Activated naive CD8-positive, alpha-beta T cell treated with anti-CD3 and anti-CD28 coated beads for 36 hours (primary cell): ENCODE data around the gene TRANK1. TPM values are rescaled to one million over a fixed set of nuclear protein-coding genes. Genes with fewer than 3 reads are reported as not detected.
"Not testable (repeated sequence)": the region's sequence is repeated elsewhere in the genome, so short reads cannot be mapped to it uniquely, and the experiment has no call there.

ENCODE experiments used
- DNase-seq: peaks from one replicate; pipeline ENCODE4 v3.0.0; 2021
- H3K27ac Mint-ChIP-seq: one replicate; pipeline ENCODE4 v1.8.0; 2022; ENCODE audit warnings: mild to moderate bottlenecking, moderate library complexity, mixed read lengths
- H3K27me3 Mint-ChIP-seq: one replicate; pipeline ENCODE4 v1.8.0; 2022; ENCODE audit warnings: mild to moderate bottlenecking, mixed read lengths
- H3K36me3 Mint-ChIP-seq: one replicate; pipeline ENCODE4 v1.8.0; 2021; ENCODE audit warnings: mild to moderate bottlenecking, mixed read lengths
- H3K4me1 Mint-ChIP-seq: one replicate; pipeline ENCODE4 v1.8.0; 2021; ENCODE audit warnings: mixed read lengths
- H3K4me3 Mint-ChIP-seq: one replicate; pipeline ENCODE4 v1.8.0; 2022; ENCODE audit warnings: mild to moderate bottlenecking, moderate library complexity, mixed read lengths
- H3K9me3 Mint-ChIP-seq: one replicate; pipeline ENCODE4 v1.8.0; 2022; ENCODE audit warnings: mixed read lengths
- total RNA-seq, 2 experiments: library from RNA; stranded (reverse); gene quantifications; one replicate each; pipeline ENCODE4 v1.2.3, GENCODE V29; 2021

Gene TRANK1
- total RNA-seq, 2 experiments from 2014 or later: 17.2 to 20.7 TPM

- Mint-ChIP-seq H3K9me3 (peaks cover 10% of the 10 kb centered on the region), H3K36me3 (peaks cover 10% of the 10 kb centered on the region), H3K4me3 (no peak overlapping the region), H3K27ac (no peak overlapping the region), H3K27me3 (no peaks in the 10 kb centered on the region), H3K4me1 (peaks cover 17% of the 10 kb centered on the region)
- no peak for DNase-seq
Observed at GRCh38 chr3:36942638-36943248, 2.1 kb downstream of the TRANK1 start.

DNA sequence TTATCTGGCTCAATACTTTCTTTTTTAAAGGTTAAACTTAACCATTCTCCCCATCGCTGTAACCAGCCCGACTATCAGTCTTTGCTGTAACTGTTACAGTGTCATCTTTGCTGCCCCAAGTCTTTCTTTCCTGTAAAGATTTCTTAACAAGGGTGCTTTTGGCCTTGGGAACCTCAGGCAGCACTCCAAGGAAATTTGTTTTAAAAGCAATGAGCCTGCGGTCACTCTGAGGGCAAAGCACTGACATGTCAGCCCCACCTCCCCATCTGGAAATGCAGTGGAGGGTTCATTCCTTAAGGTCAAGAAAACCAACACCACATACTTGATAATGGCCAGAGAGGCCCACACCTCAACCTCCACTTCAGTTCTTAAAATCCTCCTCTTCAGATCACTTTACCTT, 3.2 kb downstream of the TRANK1 start:
- peaks cover 3% of the 10 kb centered on the region for H3K36me3 Mint-ChIP-seq
- no peaks in the 10 kb centered on the region for H3K27me3 Mint-ChIP-seq
- H3K4me1 Mint-ChIP-seq: peaks cover 20% of the 10 kb centered on the region
- H3K9me3 Mint-ChIP-seq: peaks cover 1% of the 10 kb centered on the region
- H3K4me3 Mint-ChIP-seq: no peak overlapping the region
- H3K27ac Mint-ChIP-seq: no peak overlapping the region
- DNase-seq: no peak

DNA sequence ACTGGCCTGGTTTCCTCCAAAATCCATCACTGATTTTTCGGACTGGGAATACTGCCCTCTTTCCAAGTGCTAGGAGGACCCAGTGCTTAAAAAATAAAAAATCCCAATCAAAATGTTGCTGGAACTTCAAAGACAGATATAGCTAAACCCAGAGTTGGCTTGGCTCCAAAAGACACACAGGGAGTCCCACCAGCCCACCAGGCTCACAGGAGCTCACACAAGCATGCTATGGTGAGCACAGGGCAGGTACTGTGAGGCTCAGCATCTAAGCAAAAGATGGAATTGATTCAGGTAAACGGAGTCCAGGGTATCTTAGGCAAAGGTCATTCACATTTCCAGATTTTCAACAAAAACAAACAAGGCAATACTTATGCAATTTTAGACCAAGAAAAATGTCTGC, 3.7 kb downstream of the TRANK1 start:
- Mint-ChIP-seq H3K27me3 (no peaks in the 10 kb centered on the region), H3K4me3 (no peak overlapping the region), H3K4me1 (peaks cover 20% of the 10 kb centered on the region), H3K9me3 (no peaks in the 10 kb centered on the region), H3K36me3 (peaks cover 1% of the 10 kb centered on the region), H3K27ac (no peak overlapping the region)
- DNase-seq: no peak

GRCh38 chr3:36937492-36937891, 7.4 kb downstream of the TRANK1 start:
- Mint-ChIP-seq H3K36me3 (peaks cover 1% of the 10 kb centered on the region), H3K4me3 (no peak overlapping the region), H3K27ac (no peak overlapping the region), H3K27me3 (no peaks in the 10 kb centered on the region), H3K9me3 (no peaks in the 10 kb centered on the region), H3K4me1 (peaks cover 8% of the 10 kb centered on the region)
- no peak for DNase-seq

- H3K27ac Mint-ChIP-seq: no peak overlapping the region
Observed at GRCh38 chr3:36933540-36934296, 11.1 kb downstream of the TRANK1 start.

DNA sequence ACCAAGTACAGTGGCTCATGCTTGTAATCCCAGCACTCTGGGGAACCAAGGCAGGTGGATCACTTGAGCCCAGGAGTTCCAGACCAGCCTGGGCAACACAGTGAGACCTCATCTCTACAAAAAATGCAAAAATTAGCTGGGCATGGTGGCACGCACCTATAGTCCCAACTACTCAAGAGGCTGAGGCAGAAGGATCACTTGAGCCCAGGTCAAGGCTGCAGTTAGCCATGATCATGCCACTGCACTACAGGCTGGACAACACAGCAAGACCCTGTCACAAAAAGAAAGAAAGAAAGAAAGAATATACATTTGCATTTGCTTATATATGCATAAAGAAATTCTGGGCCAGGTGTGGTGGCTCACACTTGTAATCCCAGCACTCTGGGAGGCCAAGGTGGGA, 13.4 kb downstream of the TRANK1 start:
- H3K9me3 Mint-ChIP-seq, H3K27me3 Mint-ChIP-seq, H3K36me3 Mint-ChIP-seq, DNase-seq, H3K4me1 Mint-ChIP-seq, H3K27ac Mint-ChIP-seq, H3K4me3 Mint-ChIP-seq: not testable (repeated sequence)

More at GRCh38 chr3:36933540-36934296, 11.1 kb downstream of the TRANK1 start:
- H3K27me3 Mint-ChIP-seq: no peaks in the 10 kb centered on the region
- no peak for DNase-seq
- H3K36me3 Mint-ChIP-seq: no peaks in the 10 kb centered on the region
- H3K4me1 Mint-ChIP-seq: peaks cover 6% of the 10 kb centered on the region
- no peak overlapping the region for H3K4me3 Mint-ChIP-seq
- H3K9me3 Mint-ChIP-seq: no peaks in the 10 kb centered on the region

DNA sequence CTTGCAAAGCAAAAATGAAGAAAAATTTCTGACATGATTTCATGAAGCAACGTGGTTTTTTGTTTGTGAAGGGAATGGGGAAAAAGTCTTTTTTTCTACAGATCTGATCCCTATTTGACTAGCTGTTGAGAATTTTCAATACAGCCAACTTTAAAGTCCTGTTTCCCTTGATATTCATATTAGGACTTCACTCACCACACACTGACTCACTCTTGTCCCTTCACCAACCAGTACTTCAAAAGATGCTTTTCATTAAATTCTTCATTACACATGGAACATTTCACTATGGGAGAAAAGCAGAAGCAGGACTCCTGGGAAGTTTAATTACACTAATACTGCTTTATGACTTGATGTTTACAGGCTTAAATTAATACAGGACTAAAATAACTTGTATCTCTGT, 16.6 kb downstream of the TRANK1 start:
- Mint-ChIP-seq H3K4me1 (peaks cover 17% of the 10 kb centered on the region), H3K9me3 (no peaks in the 10 kb centered on the region), H3K4me3 (no peak overlapping the region), H3K27me3 (no peaks in the 10 kb centered on the region), H3K27ac (no peak overlapping the region), H3K36me3 (peaks cover 2% of the 10 kb centered on the region)
- DNase-seq: no peak

DNA sequence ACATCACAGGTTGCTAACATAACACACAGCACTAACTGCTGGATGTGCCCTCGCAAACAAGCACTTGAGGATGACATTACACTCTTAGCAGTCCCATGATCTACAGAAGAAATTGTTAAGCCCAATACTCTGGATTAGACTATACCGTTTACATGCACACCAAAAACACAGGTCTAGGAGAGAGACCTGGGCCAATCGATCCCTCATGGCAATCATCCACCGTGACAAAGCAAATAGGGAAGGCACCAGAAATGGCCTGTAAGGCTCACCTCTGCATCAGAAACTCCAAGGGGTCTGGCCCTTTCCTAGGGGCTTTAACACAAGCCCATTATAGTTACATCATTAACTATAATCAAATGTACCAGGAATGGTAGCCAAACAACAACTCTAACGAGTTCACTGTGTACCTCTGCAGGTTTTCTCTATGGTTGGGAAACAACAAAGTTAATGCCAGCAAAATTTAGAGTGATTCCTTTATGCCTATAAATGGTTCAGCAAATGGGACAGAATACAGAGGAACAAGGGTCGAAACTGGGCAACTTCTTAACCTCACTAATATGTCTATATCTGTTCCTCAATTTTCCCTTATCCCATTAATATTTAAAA, 18.5 kb downstream of the TRANK1 start:
- Mint-ChIP-seq H3K4me1 (peaks cover 17% of the 10 kb centered on the region), H3K9me3 (peaks cover 3% of the 10 kb centered on the region), H3K27ac (no peak overlapping the region)

GRCh38 chr3:36924744-36925521, 19.9 kb downstream of the TRANK1 start:
- Mint-ChIP-seq H3K27me3 (no peaks in the 10 kb centered on the region), H3K9me3 (peaks cover 13% of the 10 kb centered on the region), H3K36me3 (peaks cover 12% of the 10 kb centered on the region), H3K27ac (no peak overlapping the region), H3K4me3 (no peak overlapping the region), H3K4me1 (peaks cover 14% of the 10 kb centered on the region)
- no peak for DNase-seq

More for the DNA sequence above, 18.5 kb downstream of the TRANK1 start:
- peaks cover 4% of the 10 kb centered on the region for H3K36me3 Mint-ChIP-seq
- no peak overlapping the region for H3K4me3 Mint-ChIP-seq
- H3K27me3 Mint-ChIP-seq: no peaks in the 10 kb centered on the region
- DNase-seq: no peak

DNA sequence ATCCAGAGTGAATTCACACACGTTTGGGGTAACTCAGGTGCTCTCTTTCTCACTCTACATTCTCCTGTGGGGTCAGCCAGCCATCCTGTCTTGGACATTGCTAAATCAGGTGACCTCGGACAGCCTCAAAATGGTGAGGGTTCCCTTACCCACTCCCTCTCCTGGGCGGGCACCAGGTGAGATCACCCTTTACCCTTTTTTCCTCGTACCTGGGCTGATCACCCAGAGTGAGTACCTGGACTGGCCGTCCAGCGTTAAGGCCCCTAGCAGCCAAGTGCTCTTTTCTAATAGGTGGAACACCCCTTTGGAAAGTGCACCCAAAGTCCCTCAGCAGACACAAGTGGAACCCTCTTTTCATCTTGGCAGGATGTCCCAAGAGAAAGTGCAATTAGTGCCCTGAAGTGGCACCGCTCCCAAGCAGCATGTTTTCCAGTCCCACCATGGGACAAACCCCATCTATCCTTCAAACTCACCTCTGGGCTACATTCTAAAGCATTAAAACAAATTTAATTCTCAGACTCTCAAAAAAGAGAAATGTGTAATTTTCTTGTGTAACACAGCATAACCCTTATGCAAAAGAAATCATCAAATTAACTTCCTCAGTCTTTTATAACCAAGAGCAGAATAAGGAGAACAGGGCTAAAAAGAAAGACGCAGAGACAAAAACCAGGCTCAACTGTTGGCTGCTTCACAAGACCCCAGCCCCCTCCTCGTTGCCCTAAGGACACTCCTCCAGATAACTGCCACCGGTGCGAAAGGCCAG, 20.7 kb downstream of the TRANK1 start:
- no peak overlapping the region for H3K4me3 Mint-ChIP-seq
- no peaks in the 10 kb centered on the region for H3K27me3 Mint-ChIP-seq
- peaks cover 12% of the 10 kb centered on the region for H3K36me3 Mint-ChIP-seq
- no peak for DNase-seq
- H3K4me1 Mint-ChIP-seq: peaks cover 16% of the 10 kb centered on the region
- peaks cover 13% of the 10 kb centered on the region for H3K9me3 Mint-ChIP-seq
- no peak overlapping the region for H3K27ac Mint-ChIP-seq

- Mint-ChIP-seq H3K4me1 (peaks cover 17% of the 10 kb centered on the region), H3K27me3 (no peaks in the 10 kb centered on the region), H3K36me3 (peaks cover 12% of the 10 kb centered on the region), H3K27ac (no peak overlapping the region), H3K4me3 (no peak overlapping the region), H3K9me3 (peaks cover 13% of the 10 kb centered on the region)
- DNase-seq: no peak
Observed at GRCh38 chr3:36923523-36923943, 21.3 kb downstream of the TRANK1 start.

GRCh38 chr3:36920884-36921567, 23.8 kb downstream of the TRANK1 start:
- no peak for DNase-seq
- Mint-ChIP-seq H3K4me3 (no peak overlapping the region), H3K36me3 (peaks cover 13% of the 10 kb centered on the region), H3K27me3 (no peaks in the 10 kb centered on the region), H3K4me1 (peaks cover 28% of the 10 kb centered on the region), H3K9me3 (peaks cover 15% of the 10 kb centered on the region), H3K27ac (no peak overlapping the region)

DNA sequence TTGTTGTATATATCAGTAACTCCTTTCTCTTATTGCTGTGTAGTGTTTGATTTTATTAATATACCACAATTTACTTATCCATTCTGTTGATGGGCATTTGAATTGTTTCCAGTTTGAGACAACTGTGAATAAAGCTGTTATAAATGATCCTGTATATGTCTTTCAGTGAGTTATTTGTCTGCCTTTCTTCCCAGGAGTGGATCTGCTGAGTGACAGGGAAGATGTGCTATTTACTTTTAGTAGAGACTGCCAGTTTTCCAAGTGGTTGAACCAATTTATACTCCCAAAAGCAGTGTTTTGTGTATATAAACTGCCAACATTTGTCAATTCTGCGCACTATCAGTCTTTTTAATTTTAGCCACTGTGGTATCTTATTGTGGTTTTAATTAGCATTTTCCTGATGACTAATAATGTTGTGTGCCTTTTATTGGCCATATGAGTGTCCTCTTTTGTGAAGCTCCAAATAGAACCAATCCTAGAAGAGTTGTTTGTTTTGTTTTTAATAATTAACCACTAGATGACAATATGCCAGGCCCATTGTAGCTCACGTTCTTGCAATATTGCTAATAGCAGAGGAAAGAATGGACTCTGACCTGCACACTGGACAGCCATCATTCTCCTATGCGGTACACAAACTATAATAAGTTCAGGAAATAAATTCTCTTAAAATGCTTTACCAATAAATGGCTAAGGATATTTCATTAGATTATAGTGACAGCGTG, 25.3 kb downstream of the TRANK1 start:
- Mint-ChIP-seq H3K9me3 (peaks cover 15% of the 10 kb centered on the region), H3K4me1 (peaks cover 22% of the 10 kb centered on the region), H3K27me3 (no peaks in the 10 kb centered on the region), H3K36me3 (peaks cover 12% of the 10 kb centered on the region), H3K4me3 (no peak overlapping the region), H3K27ac (no peak overlapping the region)
- no peak for DNase-seq
